Measurements from ENCODE around the gene PTTG1.

PTTG1 gene

GRCh38 chr5:160421625-160422258 is at the start of gene PTTG1:
Gene PTTG1 (plus strand): TSS chr5:160421855. CDS start chr5:160422313, 458 bp downstream.
- peak; percentile 91 for DNase-seq

DNA sequence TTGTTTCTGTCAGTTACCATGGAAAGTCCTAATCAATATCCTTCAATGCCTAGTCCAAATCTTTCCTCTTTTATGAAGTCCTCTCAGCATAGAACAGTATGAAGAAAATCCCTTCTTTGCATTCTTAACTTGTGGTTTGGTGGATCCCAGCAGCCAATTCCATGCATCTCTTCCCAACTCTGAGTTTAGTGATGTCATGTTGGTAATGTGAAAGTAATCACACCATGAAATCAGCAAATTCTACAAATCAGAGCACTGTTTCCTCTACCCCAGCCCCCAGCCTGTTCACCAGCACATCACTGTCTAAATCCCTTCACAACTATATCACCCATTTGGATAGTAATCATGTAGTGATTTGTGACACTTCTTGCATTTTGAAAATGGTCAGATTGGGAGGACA is 46.5 kb upstream of the PTTG1 start:
- no peak for DNase-seq

DNA sequence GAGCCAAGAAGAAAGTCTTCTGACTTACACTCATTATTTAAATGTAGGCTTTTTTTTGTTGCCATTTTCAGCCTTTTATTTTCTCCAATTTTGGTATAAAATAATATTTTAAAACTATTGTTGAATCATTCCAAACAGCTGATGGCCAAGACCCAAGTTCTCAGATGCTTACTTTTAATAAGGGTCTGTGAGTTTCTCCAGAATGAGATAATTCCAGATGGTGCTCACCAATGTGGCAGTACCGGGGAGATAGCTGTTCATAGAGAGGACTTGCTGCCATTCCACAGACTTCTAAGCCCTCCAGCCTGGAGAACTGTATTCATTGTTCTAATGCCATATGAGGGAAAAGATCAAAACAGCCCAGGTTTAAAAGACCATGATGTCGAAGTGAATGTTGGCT is 46.0 kb upstream of the PTTG1 start:
- DNase-seq, result no peak

GRCh38 chr5:160376416-160376815 is 45.2 kb upstream of the PTTG1 start:
- no peak for DNase-seq

DNA sequence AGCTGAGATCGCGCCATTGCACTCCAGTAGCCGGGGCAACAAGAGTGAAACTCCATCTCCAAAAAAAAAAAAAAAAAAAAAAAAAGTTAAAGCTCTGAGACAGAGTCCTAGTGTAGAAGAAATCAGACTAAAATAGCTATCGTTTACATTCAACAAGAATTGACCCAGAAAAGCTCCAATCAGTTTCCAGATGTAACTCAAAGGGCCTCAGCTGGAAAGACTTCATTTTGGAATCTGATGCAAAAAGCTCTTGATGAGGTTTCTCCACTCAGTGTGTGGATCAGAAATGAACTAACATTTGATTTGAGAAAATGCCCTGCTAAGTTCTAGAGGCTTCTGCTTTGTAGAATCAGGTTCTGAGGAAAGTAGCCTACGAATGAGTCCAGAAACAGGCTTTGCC is 44.0 kb upstream of the PTTG1 start:
- DNase-seq, result no peak

GRCh38 chr5:160378330-160378729 is 43.3 kb upstream of the PTTG1 start:
- no peak for DNase-seq

DNA sequence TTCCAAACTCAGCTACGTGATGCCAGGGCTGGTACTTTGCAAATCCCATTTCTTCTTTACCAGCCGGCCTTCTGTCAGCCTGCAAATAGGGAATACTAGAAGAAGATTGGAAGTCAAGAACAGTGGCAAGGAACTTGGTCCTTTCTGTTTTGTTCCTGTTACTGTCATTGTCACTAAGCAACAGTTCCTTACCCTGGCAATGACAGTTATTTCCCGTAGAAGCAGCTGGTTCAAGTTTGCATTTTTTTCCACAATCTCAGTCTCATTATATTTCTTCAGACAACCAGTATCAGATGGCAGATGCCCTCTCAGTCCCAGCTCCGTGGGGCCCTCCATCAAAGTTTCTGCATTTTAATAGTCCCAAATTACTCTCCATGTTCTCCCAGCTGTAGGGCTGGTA is 42.1 kb upstream of the PTTG1 start:
- DNase-seq, result no peak

DNA sequence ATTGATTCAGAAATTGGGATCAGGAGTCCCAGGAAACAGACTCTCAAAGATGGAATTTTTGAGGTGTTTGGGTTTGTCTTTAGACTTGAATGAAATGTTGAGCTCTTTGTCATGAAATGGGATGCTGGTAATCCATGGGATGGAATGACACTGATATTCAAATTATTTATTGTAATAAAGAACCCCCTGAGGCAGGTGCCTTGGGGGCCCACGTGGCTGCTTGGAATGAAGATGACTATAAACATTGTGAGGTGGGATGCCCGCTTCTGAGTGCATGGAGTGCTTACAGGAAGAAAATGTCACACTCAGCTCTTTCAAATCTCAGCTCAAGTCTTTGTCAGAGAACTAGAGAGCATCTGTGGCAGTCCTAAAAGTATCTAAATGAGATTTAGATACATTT is 41.6 kb upstream of the PTTG1 start:
- no peak for DNase-seq

- no peak for DNase-seq
Measured at GRCh38 chr5:160382346-160382745, 39.3 kb upstream of the PTTG1 start.

- no peak for DNase-seq
Measured at GRCh38 chr5:160384681-160385080, 37.0 kb upstream of the PTTG1 start.

- no peak for DNase-seq
Measured at GRCh38 chr5:160385496-160385895, 36.2 kb upstream of the PTTG1 start.

DNA sequence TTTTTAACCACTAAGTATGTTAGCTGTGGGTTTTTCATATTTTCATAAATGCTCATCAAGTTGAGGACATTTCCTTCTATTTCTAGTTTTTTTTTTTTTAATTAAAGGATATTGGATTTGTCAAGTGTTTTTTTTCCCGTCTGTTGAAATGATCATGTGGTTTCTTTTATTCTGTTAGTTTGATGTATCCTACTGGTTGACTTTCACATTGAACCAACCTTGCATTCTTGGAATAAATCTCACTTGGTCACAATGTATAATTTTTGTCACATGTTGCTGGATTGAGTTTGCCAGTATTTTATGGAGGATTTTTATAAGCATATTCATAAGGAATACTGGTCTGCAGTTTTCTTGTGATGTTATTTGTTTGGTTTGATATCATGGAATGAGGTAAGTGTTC is 34.2 kb upstream of the PTTG1 start:
- DNase-seq, result no peak

GRCh38 chr5:160390787-160391696 is 30.6 kb upstream of the PTTG1 start:
- DNase-seq, result no peak

GRCh38 chr5:160395111-160395510 is 26.5 kb upstream of the PTTG1 start:
- no peak for DNase-seq

- DNase-seq, result no peak
Measured at GRCh38 chr5:160397492-160397891, 24.2 kb upstream of the PTTG1 start.

DNA sequence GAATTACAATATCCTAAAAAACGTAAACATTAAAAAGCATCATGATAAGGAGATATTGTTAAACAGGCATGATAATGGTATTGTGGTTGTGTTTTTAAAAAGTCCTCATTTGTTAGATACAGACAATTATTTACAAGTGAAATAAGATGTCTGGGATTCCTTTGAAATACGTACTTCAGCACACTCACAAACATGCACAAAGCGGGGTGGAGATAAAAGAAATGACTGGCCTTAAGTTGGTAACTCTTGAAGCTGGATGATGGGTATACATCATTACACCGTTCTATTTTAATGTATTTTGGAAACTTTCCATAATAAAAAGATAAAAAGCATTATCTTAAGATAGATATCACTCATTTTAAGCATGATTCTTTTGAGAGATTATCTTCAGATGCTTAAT is 22.8 kb upstream of the PTTG1 start:
- DNase-seq, result peak; percentile 16

- peak; percentile 92 for DNase-seq
Measured at GRCh38 chr5:160399402-160400353, 22.0 kb upstream of the PTTG1 start, which contains the start of gene FAM200C. Gene FAM200C (minus strand): TSS chr5:160400054. CDS start chr5:160395490, 4,564 bp downstream.

DNA sequence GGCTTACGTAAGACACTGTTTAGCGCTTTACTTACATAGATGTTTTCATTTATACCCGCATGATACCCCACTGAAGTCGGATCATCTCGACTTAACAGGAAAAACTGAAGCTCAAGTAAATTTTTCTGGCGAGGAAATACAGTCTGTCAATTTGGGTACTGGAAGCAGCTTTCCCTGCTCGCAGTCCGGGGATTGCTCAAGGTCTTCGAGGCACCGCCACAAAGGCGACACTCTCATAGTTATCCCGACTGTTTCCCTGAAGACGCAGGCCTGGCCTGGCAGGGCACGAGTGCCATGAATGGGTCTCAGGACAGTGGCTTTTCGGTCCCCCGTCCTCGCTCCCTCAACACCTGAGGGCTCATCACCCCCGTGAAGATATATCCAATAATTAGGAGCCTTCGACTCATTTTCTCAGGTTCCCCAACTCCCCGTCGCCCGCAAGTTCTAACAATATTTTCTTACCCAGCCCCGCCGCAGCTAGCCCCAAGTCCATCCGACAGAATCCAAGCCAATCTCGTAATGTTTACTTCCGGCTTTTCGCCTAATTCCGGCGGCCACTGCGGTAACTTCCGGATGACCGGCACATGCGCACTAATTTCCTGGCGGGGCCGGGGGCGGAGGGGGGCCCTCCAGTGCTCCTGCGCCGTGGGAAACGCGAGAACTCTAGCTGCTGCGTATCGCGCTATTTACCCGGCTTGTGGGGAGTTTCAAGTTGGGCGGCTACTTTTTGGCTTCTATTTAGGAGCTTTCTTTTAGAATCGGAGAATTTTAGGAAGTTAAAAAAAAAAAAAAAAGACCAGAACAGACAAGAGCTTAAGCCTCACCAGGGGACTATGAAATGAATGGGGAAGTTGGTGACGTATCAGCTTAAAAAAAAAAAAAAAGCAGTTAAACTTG is 2.8 kb upstream of the PTTG1 start, which contains the start of gene SLU7:
Gene SLU7, minus strand, starts transcription at position 521 of the 897 bp plus-strand sequence. CDS start 3,787 bp downstream, outside the sequence.
- peak; percentile 84 for DNase-seq

DNA sequence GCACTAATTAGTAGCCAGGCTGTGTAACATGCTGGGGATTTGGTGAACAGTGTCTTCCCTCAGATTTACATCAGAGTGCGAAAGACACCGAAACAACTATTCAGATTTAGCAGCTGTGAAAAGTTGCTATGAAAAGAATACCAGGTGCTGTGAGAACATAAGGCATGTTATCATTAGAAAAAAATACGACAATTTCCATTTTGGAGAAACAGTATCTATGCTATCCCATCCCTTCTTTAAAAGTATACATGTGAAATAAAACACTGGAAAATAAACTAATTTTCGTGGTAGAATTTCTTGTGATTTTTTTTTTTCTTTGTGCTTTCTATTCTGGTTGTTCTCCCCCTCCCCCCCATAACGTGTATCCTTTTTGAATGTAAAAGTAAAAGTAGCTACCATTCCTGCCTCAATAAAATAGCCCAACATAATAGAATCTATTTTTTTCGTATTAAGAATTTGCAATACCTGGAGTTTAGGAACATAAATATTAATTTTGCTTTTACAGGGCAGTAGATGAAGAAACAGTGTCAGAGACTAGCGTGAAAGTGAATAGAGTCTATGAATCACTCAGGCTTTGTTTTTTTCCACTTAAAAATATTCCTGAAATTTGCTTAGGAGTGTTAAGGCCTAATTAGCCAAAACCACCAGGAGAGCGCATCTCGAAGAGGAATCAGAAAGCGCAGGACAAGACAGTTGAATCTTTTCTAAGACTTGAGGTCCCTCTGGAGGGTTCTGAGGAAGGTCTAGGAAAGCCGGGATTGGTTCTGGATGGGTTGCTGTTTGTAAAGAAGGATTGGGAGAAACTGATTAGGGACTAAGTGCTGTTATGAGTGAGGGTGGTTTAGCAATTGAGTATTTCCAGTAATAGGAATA is 2.0 kb upstream of the PTTG1 start:
- no peak for DNase-seq

GRCh38 chr5:160420331-160420610 is 1.4 kb upstream of the PTTG1 start:
- DNase-seq, result no peak

DNA sequence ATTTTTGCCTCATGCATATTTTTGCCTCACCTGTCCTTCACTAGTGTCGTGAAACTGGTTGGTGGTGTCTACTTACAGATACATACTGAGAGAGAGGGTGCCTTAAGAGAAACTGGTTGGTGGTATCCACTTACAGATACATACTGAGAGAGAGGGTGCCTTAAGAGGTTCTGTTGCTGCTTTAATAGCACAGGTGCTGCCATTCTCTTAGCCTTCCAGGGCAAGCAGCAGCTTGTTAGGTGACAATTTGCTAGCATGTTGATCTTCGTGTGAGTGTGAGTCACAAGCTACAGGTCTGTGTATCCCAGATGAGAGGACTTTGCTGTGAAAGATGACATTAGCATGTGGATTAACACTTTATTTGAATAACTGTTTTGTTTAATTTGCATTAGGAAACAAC is 1.4 kb downstream of the PTTG1 start:
- DNase-seq, result no peak
